GM12892 (cell line): ENCODE measurements around the gene PLPP6.
"Not testable (repeated sequence)": the region's sequence is repeated elsewhere in the genome, so short reads cannot be mapped to it uniquely, and the experiment has no call there.

Experiments
- DNase-seq: peaks from one replicate; pipeline ENCODE4 v3.0.0; 2011; ENCODE audit not compliant: insufficient read length
- FAIRE-seq: peaks from 2 replicates; lab custom pipeline; 2011; peaks lifted over from hg19 to GRCh38; lab: Jason Lieb, UNC
- POLR2A ChIP-seq: IDR thresholded peaks from 2 replicates; pipeline ENCODE4 v1.6.1; 2011; ENCODE audit warnings: low read depth, low read length, control low read depth
- POLR2AphosphoS5 ChIP-seq: IDR thresholded peaks from 2 replicates; pipeline ENCODE4 v1.6.1; 2011; ENCODE audit warnings: low read depth, low read length, control low read depth
- TAF1 ChIP-seq: IDR thresholded peaks from 2 replicates; pipeline ENCODE4 v1.6.1; 2011; ENCODE audit warnings: low read depth, mild to moderate bottlenecking, control low read depth, low read length, borderline replicate concordance

The PLPP6 gene

DNA sequence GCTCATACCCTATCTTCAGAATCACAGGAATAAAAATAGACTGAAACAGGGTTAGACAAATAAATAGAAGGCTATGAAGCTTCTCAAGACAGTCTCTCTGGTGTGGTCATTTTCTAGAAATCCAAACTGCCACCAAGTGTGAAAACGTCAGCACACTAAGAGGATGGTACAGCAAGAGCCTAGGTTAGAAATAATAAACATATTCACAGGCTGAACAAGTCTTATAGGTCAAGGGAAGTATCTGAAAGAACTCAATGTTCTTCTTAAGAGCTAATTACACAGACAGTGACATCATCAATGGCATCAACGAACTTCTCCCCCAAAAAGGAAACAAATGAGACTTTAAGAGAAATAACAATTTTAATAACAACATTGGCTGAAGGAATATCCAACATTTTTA lies 22.7 kb upstream of the PLPP6 start:
- DNase-seq (no peak), FAIRE-seq (no peak)
- TF ChIP-seq TAF1 (no peak), POLR2A (no peak), POLR2AphosphoS5 (no peak)

- FAIRE-seq (no peak), DNase-seq (no peak)
- TF ChIP-seq TAF1: no peak
- no peak for TF ChIP-seq POLR2A
- no peak for TF ChIP-seq POLR2AphosphoS5
Measured at GRCh38 chr9:4640027-4640426, 22.1 kb upstream of the PLPP6 start.

- FAIRE-seq: no peak
- TF ChIP-seq TAF1: no peak
- no peak for TF ChIP-seq POLR2A
- TF ChIP-seq POLR2AphosphoS5: no peak
- no peak for DNase-seq
Measured at GRCh38 chr9:4642351-4642750, 19.7 kb upstream of the PLPP6 start.

DNA sequence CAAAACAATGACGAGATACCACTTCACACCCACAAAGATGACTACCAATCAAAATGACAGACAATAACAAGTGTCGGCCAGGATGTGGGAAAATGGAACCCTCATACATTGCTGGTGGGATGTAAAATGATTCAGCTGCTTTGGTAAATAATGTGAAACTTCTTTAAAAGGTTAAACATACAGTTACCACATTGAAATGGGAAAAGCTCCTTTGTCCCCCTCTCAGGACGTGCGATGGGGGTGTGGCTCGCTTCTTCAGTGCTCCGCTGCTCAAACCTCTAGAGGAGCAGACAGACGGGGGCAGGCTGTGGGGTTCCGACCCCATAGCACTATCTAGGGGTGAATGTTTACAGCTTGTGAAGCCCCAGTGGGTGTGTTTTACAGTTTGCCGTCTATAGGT lies 8.0 kb upstream of the PLPP6 start:
- no peak for TF ChIP-seq POLR2A
- no peak for TF ChIP-seq TAF1
- TF ChIP-seq POLR2AphosphoS5: no peak
- no peak for FAIRE-seq

GRCh38 chr9:4654538-4654937 lies 7.6 kb upstream of the PLPP6 start:
- no peak for DNase-seq
- FAIRE-seq: no peak
- no peak for TF ChIP-seq POLR2A
- TF ChIP-seq POLR2AphosphoS5: no peak
- no peak for TF ChIP-seq TAF1

More for the DNA sequence above, 8.0 kb upstream of the PLPP6 start:
- no peak for DNase-seq

GRCh38 chr9:4656196-4656595 lies 5.9 kb upstream of the PLPP6 start:
- not testable (repeated sequence) for DNase-seq, FAIRE-seq

DNA sequence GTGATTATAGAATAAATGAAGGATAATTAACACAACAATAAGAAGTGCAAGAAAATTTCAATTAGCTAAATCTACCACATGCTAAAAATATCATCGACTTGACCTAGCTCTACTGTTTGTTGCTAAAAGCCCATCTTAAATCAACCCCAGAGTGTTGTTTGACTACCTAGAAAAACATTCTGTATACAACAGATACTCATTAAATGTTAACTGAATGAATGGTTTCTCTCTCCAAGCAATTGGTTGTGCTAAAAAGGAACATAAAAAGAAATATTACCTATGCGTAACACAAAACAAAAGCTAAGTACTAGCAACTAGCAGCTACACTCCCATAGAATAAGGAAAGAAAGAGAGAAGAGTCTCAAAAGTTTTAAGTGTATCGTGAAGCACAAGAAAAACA lies 5.5 kb upstream of the PLPP6 start:
- no peak for DNase-seq
- no peak for TF ChIP-seq TAF1
- TF ChIP-seq POLR2A: no peak
- no peak for TF ChIP-seq POLR2AphosphoS5
- FAIRE-seq: no peak

- TF ChIP-seq POLR2AphosphoS5: no peak
- TF ChIP-seq POLR2A: no peak
- no peak for TF ChIP-seq TAF1
- FAIRE-seq: no peak
- no peak for DNase-seq
Measured at GRCh38 chr9:4657426-4658159, 4.5 kb upstream of the PLPP6 start.

- not testable (repeated sequence) for FAIRE-seq, DNase-seq
Measured at GRCh38 chr9:4660665-4661064, 1.4 kb upstream of the PLPP6 start.

DNA sequence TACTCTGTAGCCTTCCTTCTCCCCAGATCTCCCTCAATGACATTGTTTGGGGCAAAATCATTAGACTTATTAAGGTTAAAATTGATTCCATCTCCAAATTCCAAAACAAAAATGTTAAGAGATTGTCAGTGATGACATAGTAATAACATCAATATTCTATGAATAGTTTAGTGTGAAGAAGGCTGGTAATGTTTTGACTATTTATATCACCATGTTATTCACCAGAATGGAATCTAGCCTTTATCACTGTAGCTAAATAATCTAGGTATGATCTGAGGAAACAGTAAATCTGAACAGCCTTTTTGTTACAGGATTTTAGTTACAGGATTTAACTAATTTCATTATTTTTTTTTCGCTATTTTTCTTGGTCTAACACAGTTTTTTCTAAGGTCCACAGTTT lies 929 bp upstream of the PLPP6 start:
- FAIRE-seq: peak; percentile 14
- no peak for DNase-seq
- TF ChIP-seq POLR2A (no peak), TAF1 (no peak), POLR2AphosphoS5 (no peak)

DNA sequence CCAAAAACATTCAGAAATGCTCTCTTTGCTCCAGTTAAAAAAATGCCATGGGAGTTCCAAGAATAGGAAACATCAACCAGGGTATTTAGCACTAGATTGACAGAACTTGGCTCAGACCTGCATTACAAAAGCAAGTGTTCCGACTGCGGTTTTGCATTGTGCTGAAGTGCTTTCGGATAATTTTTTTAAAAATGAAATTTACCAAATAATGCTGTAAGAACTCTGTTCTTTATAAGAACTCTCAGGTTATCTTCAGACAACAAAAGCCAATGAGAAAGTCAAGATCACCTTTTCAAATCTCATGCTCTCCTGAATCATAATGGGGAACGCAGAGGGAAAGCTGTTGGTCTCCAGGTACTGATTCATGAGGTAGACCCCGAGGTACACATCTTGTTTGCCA lies 483 bp upstream of the PLPP6 start:
- FAIRE-seq: no peak
- no peak for DNase-seq
- TF ChIP-seq TAF1 (no peak), POLR2AphosphoS5 (no peak), POLR2A (no peak)

GRCh38 chr9:4662989-4663792 lies 1.1 kb downstream of the PLPP6 start:
- TF ChIP-seq POLR2AphosphoS5 (no peak), POLR2A (no peak; the same call in 1 of the 2 replicates), TAF1 (no peak)
- FAIRE-seq (peak; percentile 65), DNase-seq (no peak)

GRCh38 chr9:4663956-4664355 lies 1.9 kb downstream of the PLPP6 start:
- no peak for DNase-seq
- TF ChIP-seq TAF1 (no peak), POLR2AphosphoS5 (no peak)
- FAIRE-seq: peak; percentile 53
